GM12874 (cell line): Measurements from ENCODE around the gene FANK1.

ENCODE experiments used
- TF ChIP-seq, protein P1 (sequence below): IDR thresholded peaks from 2 replicates; pipeline ENCODE4 v1.5.1; 2011; ENCODE audit warnings: low read depth, mild to moderate bottlenecking, control low read depth, low read length, moderate library complexity; ENCODE audit not compliant: insufficient read depth

FANK1 gene

DNA sequence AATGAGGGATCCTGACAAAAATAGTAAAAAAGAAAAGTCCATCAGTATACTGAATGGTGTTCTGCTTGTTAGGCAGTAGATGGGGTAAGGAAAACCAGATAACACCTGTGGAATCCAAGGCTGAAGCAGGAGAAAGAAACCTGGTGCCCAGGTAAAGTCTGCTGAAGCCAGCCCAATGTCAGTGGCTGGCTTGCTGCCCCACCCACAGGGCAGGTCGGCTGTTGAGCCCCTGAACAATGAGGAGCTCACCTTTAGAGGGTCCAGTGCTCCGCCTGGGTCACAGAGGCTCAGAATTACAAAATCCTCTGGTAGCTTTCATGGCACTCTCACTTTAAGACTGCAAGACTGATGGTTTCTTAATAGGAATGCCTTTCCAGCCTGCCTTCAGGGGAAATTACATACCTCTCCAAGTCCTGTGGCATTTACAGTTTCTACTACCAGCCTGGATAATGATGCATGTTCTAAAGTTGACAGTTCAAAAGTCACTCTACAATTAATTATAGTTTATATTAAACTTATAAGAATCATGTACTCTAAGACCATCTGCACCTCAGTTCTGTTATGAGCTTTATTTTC is 39.1 kb upstream of the FANK1 start:
- TF ChIP-seq, protein P1, sequence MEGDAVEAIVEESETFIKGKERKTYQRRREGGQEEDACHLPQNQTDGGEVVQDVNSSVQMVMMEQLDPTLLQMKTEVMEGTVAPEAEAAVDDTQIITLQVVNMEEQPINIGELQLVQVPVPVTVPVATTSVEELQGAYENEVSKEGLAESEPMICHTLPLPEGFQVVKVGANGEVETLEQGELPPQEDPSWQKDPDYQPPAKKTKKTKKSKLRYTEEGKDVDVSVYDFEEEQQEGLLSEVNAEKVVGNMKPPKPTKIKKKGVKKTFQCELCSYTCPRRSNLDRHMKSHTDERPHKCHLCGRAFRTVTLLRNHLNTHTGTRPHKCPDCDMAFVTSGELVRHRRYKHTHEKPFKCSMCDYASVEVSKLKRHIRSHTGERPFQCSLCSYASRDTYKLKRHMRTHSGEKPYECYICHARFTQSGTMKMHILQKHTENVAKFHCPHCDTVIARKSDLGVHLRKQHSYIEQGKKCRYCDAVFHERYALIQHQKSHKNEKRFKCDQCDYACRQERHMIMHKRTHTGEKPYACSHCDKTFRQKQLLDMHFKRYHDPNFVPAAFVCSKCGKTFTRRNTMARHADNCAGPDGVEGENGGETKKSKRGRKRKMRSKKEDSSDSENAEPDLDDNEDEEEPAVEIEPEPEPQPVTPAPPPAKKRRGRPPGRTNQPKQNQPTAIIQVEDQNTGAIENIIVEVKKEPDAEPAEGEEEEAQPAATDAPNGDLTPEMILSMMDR = no peak

DNA sequence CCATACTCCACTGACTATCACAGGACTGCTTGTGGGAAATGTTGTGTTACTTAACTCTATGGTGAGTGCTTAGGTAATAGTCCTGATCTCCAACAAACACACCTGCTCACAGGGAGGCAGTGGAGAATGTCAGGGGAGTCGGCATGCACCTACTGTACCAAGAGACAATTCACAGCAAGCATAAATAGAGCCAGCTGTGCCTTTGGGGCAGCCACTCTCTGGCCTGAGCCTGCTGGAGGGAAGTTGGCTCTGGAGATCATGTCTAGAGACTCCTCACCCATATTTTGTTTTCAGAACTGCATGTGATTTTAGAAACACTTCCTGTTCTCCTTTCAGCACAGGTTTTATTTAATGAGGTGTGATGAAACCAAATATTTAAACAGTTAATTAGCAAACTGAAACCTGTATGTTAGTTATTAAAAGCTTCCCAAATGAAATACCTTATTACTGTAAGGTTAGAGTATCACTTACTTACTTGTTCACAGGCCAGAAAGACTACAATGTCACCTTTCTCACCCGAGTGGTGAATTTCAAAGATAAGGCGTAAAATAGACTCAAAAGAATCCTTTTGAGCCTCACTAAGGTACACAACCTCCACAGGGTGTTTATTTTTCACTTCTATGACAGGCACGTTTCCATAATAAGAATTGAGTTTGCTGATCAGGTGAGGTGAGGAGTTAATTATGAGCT is 37.1 kb upstream of the FANK1 start:
- TF ChIP-seq, protein P1 = no peak

DNA sequence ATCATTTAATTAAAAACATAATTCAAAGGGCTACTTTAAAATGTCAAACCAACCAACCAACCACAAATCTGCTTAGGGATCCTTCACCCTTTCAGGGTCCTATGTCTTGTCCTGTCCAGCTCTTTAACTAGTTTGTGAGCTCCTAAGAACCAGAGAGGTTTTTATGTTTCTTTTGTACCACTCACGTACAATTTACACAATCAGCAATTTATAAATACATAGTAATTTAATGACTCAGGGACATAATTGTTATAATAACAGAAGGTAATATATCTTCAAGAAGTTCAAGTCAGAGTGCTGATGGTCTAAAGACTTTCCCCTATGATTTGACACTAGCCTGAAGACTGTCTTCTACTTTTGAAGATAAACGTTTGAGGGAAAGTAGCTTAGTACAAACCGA is 31.2 kb upstream of the FANK1 start:
- TF ChIP-seq, protein P1 = no peak

DNA sequence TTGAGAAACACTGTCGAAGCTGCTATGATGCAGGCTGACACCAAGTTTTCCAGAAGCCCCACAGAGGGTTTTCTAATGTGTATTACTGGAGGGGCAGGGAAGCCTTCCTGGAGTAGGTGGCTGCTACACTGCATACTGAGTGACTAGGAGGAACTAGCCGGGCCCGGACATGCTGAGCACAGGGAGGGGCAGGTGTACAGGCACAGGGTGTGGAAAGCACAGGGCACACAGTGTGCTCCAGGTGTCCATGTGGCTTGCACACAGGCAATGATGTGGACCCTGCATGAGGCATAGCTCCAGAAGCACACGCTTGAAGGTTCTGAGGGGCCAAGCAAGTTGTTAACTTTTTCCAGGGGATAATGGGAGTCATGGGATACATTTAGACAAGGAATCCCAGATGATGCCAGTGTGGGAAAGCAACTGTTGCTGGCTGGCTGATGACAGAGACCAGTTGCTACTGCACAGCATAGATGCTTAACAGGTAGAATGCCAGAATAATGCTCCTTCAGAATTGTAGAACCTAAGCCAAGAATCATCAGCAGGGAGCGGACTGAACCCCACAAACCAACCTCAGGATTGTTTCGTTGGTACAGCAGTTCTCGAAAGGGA is 29.8 kb upstream of the FANK1 start:
- TF ChIP-seq, protein P1 = no peak

DNA sequence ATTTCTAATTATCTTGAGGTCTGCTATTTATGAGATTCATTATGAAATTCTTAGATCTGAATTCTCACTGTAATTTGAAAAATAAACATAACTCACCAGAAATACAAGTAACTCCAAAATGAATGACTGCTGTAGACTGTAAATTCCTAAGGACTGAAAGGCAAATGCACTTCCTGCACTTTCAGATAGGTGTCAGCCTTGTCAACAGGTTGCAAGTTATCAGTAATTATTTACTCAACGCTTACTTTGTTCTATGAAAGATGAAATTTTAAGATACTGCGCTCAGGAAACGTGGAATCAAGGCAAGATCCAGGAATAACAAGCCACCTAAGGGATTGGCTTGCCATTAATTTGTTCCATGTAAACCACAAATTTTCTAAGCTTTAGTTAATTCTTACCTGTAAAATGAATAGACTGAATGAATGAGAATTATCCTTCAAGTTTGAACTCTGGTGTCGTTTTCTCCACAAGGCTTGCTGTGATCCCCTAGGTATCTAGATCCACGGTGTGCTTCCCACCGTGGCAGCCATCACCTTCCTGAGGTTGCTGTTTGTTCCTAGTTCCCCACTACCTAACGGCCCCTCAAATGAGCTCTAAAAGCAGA is 27.9 kb upstream of the FANK1 start:
- TF ChIP-seq, protein P1 = peak; percentile 68

DNA sequence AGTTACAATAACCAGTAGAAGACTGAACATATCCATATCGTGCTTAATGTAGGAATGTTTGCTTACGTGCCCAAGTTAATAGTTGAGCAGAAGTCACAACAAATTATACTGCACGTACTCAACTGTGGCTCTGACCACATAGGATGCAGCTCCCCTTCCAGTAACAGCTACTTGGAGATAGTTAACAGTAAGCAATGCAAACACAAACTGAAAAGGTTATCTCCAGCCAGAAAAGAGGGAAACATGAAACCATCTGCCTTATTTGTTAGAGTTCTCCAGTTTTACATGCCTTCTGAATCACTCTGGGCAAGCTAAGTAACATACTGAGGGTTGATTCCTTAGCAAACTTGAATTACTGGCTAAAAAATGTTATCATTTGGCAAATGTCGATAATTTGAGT is 25.0 kb upstream of the FANK1 start:
- TF ChIP-seq, protein P1 = no peak

DNA sequence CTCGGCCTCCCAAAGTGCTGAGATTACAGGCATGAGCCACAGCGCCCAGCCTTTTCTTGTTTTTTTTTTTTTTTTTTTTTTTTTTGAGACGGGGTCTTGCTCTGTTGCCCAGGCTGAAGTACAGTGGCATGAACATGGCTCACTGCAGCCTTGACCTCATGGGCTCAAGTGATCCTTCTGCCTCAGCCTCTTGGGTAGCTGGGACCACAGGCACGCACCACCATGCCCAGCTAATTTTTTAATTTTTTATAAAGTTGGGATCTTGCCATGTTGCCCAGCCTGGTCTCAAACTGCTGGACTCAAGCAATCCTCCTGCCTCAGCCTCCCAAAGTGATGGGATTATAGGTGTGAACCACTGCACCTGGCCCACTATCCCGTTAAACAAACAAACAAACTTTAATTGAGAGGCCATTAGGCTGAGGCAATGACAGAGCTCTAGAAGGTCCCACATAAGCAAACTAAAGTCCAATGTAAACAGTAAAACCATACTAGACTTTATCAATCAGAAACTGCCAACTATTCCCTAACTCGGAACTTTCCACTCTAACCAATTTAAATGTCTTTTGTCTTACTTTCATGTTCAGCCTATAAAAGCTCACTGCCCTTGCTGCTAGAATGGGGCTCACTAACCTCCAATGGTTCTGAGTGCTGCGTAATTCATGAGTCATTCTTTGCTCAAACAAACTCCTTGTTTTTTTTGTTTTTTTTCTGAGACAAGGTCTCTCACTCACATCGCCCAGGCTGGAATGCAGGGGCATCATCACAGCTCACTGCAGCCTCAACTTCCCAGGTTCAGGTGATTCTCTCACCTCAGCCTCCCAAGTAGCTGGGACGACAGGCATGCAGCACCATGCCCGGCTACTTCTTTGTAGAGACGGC is 17.2 kb upstream of the FANK1 start:
- TF ChIP-seq, protein P1 = no peak
